Stimulated activated CD8-positive, alpha-beta memory T cell treated with anti-CD3 and anti-CD28 coated beads, Interleukin-15, amount 100 ng/mL, for 48 hours (primary cell): ENCODE measurements around the gene INCENP.

Source experiments
- DNase-seq, 2 donors: peaks; one replicate each; pipeline ENCODE4 v3.0.0-alpha.2; 2020; ENCODE audit warnings: low read depth in 2 of 2

Gene INCENP

DNA sequence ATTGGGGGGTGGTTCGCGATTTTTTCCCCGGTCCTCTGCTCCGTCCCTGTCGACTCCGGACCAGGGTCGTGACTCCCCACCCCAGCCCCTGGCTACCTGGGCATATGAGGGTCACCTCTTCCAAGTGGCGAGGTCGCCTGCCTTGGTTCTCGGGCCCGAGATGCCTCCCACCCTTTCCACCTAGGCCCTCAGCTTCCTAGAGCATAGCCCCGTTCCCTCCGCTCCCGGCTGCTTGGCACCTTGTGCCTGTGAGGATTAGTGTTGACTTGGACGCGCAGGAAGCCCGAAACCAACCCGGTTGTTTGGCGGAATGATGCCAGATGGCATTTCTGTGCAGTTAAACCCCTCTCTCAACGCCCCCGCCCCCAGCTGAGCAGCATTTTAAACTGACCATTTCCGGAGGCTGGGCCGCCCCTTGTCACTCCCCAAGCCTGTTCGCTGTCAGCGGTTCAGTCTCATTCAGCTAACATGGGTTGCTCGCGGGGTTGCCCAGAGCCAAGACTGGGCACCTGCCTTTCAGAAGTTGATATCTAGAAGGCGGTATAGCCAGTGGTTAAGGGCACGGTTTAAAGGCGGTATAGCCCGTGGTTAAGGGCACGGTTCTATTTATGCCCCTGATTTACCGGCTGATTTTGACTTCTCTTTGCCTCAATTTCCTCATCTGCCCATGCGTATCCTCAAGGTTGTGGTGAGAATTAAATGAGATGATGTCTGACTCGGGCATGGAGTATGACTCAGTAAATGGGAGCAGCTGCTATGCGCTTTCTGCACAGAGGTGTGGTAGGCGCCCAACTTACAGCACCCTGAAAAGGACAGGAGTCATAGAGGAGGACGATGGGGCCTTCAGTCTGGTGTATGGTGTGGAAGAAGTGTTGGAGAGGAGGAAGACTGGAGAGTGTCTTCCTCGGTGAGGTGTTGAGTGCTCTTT lies 639 bp downstream of the INCENP start:
- peak in 1 of 2 donors; percentile 12 for DNase-seq

DNA sequence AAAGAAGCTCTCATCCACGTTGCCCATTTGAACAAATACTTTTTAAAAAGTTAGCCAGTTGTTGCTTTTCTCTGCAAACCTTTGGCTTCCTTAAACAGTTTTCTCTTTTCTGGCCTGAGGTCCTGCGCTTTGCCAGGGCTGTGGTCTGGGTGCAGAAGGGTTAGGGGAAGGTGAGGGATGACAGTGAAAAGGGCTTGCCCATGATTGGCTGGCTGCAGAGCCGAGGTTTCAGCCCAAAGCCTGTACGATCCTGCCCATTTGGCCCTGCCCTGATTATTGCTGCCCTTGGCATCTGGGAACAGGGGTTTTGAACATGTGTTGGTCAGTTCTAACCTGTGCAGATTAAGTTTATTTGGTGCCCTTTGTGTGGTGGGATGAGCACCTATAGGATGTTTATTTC lies 1.5 kb downstream of the INCENP start:
- DNase-seq = no peak

DNA sequence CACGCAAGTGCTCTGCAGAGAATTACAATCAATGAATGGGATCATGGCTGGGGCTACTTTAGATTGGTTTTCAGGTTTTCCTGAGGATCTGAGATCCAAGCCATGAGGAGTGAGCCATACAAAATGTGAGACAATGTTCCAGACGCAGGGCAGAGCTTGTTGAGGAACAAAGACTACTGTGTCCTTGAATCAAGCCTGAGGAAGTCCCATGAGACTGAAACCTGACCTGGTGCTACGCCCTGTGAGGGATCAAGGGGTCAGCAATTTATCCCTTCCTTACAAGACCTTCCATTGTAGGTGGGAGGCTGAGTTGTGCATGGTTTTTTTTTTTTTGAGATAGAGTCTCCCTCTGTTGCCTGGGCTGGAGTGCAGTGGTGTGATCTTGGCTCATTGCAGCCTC lies 2.1 kb downstream of the INCENP start:
- DNase-seq = no peak

DNA sequence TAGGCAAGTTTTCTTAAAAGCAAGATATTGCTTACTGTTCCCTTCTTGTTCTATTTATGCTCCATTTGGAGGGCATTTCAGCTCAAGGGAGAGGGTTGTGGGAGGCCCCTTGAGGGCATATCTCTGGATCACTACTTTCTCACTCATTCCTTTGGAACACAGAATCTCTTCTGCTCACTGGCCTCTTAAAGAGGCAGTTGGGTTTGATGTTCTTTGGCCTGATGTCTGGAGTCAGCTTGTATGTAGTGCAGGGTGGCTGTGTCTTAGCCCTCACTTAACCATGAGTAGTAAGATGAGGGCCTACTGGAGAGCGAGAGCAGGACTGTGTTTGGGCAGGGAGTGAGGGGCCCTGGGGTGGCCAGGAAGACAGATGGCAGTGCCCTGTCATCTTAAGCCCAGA lies 3.6 kb downstream of the INCENP start:
- DNase-seq = no peak

DNA sequence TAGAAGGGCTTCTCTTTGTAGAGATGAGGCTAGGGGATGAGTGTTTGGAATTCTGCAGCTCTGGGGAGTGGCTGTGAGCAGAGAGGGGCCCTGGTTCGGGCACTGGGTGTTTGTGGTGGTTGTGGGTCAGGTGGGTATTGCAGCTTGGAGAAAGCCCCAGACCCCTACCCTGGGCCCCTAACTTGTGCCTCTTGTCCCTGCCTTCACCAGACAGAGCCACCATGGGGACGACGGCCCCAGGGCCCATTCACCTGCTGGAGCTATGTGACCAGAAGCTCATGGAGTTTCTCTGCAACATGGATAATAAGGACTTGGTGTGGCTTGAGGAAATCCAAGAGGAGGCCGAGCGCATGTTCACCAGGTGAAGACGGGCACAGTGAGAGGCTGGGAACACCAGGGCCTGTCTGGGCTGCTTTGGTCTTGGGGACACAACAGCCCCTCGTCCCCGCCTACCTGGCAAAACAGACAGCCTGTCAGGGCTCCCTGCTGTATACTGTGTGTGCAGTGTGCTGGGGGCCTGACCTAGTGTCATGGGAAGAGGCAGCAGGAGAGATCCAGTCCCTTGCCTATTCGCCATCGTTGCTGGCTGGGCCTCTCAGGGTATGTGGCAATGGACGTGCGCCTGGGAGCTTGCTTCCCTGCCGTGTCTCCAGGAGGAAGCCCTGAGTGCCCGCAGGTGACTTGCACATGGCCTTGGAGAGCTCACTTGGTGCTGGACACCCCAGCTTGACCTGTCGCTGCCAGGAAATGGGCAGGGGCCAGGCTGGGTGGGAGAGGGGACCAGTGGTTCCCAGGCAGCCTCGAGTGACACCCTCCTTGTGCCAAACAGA lies 4.3 kb downstream of the INCENP start:
- DNase-seq = no peak

DNA sequence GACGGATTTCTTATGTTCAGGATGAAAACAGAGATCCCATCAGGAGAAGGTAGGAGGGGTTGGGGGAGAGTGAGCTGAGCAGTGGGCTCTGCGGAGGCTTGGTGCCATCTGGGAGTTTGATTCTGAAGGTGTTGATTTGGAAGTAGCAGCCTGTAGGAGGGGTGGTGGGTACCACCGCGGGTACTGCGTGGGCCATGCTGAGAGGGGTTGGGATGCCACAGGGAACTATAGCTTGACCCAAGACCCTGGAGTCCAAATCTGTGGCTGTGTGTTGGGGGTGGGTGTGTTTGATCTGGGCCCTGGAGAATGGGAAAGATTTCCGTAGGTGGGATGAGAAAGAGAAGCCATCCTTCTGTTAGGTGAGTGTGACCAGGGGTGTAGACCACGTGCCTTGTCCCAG lies 5.0 kb downstream of the INCENP start:
- no peak for DNase-seq

DNA sequence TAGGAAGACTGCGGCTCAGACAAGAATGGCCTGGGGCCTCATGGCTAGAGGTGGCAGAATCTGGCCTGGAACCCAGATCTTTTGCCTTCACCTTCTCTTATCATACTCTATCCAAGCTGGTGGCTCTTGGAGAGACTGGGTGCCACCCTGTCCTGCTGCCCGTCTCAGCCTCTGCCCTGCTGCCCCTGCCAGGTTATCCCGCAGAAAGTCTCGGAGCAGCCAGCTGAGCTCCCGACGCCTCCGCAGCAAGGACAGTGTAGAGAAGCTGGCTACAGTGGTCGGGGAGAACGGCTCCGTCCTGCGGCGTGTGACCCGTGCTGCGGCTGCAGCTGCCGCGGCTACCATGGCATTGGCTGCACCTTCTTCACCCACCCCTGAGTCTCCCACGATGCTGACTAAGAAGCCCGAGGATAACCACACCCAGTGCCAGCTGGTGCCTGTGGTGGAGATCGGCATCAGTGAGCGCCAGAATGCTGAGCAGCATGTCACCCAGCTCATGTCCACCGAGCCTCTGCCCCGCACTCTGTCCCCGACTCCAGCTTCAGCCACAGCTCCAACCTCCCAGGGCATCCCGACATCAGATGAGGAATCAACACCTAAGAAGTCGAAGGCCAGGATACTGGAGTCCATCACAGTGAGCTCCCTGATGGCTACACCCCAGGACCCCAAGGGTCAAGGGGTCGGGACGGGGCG lies 5.9 kb downstream of the INCENP start:
- DNase-seq = no peak

DNA sequence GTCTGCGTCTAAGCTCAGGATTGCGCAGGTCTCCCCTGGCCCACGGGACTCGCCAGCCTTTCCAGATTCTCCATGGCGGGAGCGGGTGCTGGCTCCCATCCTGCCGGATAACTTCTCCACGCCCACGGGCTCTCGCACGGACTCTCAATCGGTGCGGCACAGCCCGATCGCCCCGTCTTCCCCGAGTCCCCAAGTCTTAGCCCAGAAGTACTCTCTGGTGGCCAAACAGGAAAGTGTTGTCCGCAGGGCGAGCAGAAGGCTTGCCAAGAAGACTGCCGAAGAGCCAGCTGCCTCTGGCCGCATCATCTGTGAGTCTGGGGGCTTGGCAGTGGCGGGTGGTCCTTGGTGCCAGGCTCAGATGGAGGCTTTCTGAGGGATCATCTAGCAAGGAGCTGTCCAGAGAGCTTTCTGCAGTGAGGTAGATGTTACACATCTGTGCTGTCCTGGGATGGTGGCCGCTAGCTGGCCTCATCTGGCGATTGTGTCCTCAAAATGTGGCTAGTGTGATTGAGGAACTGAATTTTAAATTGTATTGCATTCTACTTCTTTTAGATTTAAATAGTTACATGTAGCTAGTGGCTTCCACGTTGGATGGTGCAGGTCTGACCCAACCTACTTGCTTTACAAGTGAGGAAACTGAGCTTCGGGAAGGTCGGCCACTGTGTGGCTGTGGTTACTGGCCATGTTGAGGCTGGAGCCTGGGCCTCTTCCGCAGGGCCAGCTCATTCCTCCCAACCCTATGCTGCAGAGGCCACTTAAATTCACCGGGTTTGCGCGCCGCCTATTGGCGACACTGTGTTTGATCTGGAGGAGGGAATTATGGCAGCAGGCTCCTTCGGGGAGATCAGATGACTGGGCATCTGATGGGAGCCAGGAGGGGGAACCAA lies 6.7 kb downstream of the INCENP start:
- DNase-seq = no peak

DNA sequence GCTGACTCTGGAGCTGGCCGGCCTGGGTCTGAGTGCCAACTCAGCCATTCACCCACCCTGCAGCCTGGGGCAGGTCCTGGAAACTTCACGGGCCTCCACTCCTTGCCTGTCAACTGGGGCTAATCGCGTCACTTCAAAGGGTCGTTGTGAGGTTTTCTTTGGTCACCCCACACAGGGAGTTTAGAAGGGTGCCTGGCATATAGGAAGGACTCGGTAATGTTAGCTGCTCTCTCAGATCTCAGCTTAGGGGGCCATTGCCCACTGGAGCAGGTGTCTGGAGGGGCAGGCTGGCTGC lies 7.3 kb downstream of the INCENP start:
- no peak for DNase-seq

DNA sequence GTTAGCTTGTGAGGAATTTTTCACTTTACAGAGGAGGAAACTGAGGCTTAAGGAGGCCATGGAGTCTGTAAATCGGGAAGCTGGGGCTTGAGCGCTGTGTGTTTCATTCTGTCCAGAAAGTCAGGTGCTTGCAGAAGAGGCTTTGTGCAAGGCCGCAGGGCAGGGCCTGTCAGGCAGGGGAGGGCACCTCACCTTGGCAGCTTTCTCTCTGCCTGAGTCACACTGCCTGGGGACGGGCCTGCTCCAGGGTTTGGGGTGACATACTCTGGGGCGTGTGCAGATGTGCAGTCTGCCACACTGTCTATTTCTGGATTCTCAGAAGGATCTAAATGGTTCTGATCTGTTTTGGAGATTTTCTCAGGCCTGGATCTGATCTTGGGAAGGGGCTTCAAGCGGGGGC lies 8.4 kb downstream of the INCENP start:
- DNase-seq = no peak

DNA sequence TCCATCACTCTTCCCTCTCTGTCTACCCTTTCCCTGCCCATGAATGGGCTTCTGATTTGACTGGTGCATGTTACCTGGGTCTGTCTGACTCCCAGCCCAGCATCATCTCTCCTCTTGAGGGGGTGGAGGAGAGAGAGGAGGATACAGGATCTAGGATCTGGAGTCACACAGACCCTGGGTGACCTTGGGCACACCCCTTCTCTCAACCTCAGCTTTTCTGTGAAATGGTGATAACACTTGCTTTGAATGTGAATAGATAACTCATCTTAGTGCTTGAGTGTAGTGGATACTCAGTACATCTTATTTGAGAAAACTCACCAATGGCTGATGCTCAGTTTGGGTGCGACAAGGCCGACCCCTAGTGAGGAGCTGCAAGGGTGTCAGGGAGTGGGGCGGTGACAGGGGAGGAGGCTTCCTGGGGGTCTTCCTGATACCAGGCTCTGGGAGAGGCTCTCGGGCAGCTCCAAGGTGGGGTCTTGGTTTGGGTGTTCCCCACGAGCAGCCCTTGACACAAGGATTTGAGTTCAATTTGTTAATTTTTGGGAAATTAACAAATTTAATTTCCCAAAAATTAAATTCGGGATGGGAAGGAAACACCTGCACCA lies 9.0 kb downstream of the INCENP start:
- no peak for DNase-seq

DNA sequence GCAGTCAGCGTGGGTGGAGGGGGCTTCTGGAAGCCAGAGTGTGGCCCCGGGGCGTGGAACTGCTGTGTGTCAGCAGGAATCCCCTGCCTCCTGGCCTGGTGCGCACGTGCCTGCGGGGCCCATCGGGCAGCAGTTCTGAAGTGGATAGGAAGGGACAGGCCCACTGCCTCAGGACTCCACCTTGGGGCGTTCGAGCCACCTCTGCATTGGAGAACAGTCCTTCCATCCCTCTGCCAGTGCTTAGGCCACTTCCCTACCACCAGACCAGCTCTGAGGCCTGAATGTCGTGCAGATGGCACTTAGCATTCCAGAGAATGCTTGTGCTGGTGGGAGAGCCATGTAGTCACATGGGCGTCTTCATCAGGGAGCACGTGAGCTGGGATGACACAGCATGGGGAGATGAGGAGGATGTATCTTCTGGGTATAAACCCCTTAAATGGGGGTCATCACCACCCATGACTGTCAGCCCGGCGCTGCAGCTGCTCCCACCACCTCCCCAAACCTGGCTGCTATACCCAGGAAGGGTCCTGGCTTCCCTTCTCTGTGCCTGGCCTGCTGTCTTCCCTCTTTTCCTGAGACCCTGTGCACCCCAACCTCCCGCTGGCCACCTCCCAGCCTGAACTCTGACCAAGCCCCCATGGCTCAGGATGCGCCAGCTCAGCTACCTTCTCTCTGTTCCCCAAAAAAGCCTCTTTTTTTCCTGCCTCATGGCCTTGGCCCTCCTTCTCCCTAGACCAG lies 9.7 kb downstream of the INCENP start:
- DNase-seq = no peak

DNA sequence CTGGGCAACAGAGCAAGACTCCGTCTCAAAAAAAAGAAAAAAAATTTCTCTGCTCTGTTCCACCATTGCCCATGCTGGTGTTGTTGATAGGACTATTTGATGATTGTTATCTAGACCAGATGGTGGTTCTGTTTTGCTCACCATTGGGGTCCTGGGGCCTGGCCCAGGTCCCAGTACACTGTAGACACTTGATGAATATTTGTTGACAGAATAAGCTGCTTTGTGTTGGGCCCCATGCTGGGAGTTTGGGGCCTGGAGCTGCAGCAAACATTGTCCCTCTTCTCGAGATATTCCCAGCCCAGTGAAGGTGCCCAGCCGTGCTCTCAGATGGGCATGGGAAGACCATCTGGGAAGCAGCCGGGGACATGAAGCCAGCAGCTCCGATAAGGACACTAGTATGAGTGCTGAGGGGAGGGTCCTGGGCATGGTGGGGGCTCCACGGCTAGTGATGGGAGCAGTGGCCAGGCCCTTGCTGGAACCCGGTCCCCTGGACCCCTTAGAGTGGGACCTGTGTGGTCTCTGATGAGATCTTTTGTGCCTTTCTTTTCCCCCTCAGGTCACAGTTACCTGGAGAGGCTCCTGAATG lies 13.6 kb downstream of the INCENP start:
- no peak for DNase-seq

DNA sequence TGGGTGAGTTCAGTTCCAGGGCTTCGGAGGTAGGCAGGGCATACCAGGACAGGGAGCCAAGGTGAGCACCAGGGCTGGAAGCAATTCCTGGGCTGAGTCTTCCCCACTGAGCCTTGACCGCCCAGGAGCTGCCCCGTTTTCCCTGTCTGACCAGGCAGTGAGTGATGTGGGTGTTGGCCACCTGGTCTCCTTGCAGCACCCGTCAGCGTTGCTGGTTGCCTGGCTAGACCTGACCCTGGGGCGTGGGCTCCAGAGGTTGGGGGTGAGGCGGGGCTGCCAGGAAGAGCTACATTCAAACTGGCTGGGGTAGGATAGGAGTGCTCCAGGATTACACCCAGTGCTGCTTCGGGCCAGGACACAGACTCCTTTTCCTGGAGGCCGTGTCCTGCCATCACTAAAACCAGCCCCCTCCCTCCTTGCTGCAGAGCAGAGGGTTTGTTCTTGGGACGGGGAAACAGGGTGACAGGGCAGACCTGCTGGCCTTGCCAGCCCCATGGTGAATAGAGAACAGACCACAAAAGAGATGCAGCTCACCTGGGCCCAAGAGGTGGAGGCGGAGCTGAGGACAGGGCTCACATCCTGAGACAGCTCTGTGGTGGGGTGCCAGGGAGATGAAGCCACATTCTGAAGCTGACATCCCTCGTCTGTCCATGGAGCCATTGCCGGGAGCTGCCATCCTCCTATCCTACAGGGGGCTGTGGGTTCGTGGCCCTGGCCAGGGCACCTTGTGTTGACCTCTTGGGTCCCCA lies 14.2 kb downstream of the INCENP start:
- no peak for DNase-seq

DNA sequence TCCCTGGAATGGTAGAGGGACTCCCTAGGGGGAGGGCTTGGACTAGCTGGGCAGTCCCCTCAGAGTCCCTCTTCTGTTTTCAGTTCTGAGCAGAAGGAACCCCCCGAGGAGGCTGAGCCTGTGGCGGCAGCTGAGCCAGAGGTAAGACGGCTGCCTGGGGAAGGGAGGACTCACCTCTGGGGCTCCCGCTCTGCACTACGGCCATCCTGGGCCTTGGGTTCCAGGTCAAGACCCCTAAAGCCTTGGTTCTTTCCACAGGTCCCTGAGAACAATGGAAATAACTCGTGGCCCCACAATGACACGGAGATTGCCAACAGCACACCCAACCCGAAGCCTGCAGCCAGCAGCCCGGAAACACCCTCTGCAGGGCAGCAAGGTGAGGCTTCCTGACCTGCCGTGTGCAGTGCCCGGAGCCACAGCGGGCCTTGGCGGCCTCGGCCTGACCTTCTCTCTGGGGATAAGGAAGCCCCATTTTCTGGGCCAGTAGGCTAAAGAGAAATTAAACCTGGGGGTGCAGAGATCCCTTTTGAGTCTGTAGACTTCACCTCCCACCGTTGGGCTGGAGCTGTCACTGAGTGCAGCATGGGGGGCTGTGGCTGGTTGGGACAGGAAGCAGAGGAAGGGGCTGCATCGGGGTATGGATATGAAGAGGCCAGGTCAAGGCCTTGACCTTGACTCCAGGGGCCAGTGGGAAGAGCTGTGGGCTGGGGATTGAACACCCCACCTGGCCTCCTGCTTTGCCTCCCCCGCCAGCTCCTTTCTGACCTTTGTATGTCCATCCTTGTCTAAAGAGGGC lies 15.0 kb downstream of the INCENP start:
- no peak for DNase-seq

DNA sequence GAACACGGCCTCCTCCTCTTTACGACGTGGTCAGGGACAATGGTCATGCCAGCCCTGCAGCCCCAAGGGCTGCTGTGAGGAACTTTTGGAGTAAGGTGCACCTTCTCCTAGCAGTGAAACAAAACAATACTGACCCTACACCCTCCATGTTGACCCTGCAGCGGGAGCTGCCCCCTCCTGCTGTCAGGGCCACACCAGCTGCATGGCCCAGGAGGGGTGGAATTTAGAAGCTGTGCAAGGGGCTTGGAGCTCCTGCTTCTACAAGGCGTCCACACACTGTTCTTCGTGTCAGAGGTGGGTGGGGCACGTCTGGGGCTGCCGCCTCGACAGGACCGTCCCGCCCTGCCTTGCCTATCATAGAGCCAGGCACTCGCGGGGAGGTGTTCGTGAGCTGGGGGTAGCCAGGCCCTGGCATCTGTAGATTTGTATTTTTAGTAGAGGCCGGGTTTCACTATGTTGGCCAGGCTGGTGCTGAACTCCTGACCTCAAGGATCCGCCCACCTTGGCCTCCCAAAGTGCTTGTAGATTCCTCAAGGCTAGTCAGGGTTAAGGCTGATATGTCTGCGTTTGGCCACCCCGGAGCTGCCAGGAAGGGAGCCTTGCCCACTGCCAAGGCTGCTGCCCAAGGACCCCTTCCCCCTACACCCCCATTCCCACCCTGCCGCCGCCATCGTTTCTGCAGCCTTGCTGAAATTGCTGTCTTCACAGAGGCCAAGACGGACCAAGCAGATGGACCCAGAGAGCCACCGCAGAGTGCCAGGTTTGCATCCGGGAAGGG lies 15.9 kb downstream of the INCENP start:
- no peak for DNase-seq

DNA sequence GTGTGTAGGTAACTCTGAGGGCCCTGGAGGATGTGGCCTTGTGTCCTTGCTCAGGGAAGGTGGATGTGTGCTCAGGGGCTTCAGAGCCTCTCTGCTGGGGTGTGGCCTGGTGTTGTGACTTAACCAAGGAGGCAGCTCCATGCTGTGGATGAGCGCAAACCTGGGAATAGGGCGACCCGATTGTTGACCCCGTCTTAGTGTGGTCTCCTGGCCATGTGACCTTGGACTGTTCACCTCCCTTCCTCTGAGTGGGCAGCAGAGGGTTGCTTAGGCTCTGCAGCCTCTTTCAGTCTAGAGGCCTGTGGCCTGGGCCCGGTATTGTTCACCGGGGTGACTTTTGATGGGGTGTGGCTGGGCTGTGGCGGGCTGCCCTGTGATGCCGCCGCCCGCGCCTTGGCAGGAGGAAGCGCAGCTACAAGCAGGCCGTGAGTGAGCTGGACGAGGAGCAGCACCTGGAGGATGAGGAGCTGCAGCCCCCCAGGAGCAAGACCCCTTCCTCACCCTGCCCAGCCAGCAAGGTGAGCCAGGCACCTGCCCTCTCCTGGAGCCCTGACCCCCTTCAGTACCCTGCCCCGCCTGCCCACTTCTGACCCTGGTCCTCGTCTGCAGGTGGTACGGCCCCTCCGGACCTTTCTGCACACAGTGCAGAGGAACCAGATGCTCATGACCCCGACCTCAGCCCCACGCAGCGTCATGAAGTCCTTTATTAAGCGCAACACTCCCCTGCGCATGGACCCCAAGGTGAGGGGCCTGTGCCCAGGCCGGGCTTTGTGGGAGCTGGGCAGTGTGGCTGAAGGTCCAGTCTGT lies 16.7 kb downstream of the INCENP start:
- no peak for DNase-seq
